HG03571 (cell line): ENCODE results near the gene LRP2.

ENCODE experiments used
- ATAC-seq: cut with Tn5 transposase; IDR thresholded peaks from one replicate; pipeline ENCODE4 v1.9.1; 2021; ENCODE audit not compliant: unreplicated experiment

The LRP2 gene

GRCh38 chr2:169247211-169247610, 115.1 kb downstream of the LRP2 start:
- no peak for ATAC-seq

- ATAC-seq = no peak
Measured at GRCh38 chr2:169240405-169240804, 121.9 kb downstream of the LRP2 start.

GRCh38 chr2:169237939-169238338, 124.4 kb downstream of the LRP2 start:
- ATAC-seq = no peak

- ATAC-seq = no peak
Measured at GRCh38 chr2:169237286-169237685, 125.0 kb downstream of the LRP2 start.

- ATAC-seq = no peak
Measured at GRCh38 chr2:169232551-169233154, 129.7 kb downstream of the LRP2 start.

- no peak for ATAC-seq
Measured at GRCh38 chr2:169230204-169230603, 132.1 kb downstream of the LRP2 start.

- ATAC-seq = no peak
Measured at GRCh38 chr2:169229590-169229989, 132.7 kb downstream of the LRP2 start.

- no peak for ATAC-seq
Measured at GRCh38 chr2:169225906-169226305, 136.4 kb downstream of the LRP2 start.

GRCh38 chr2:169225233-169225750, 137.0 kb downstream of the LRP2 start:
- no peak for ATAC-seq

GRCh38 chr2:169222665-169223064, 139.7 kb downstream of the LRP2 start:
- no peak for ATAC-seq

- no peak for ATAC-seq
Measured at GRCh38 chr2:169221745-169222369, 140.5 kb downstream of the LRP2 start.

- ATAC-seq = no peak
Measured at GRCh38 chr2:169210917-169211316, 151.4 kb downstream of the LRP2 start.

GRCh38 chr2:169208026-169208425, 154.3 kb downstream of the LRP2 start:
- ATAC-seq = no peak

GRCh38 chr2:169205176-169205575, 157.2 kb downstream of the LRP2 start:
- ATAC-seq = no peak

GRCh38 chr2:169203952-169204351, 158.4 kb downstream of the LRP2 start:
- no peak for ATAC-seq

GRCh38 chr2:169200756-169201155, 161.6 kb downstream of the LRP2 start:
- no peak for ATAC-seq

GRCh38 chr2:169193618-169194017, 168.7 kb downstream of the LRP2 start:
- no peak for ATAC-seq

GRCh38 chr2:169190197-169190775, 172.0 kb downstream of the LRP2 start:
- ATAC-seq = no peak

- no peak for ATAC-seq
Measured at GRCh38 chr2:169189132-169189531, 173.2 kb downstream of the LRP2 start.

- ATAC-seq = no peak
Measured at GRCh38 chr2:169185711-169186110, 176.6 kb downstream of the LRP2 start.

GRCh38 chr2:169184074-169184473, 178.3 kb downstream of the LRP2 start:
- ATAC-seq = no peak

GRCh38 chr2:169182573-169182972, 179.8 kb downstream of the LRP2 start:
- no peak for ATAC-seq
